MG63 (cell line): Measurements from ENCODE around the gene ZDHHC18. TPM values are rescaled to one million over a fixed set of nuclear protein-coding genes. Genes with fewer than 3 reads are reported as not detected.
A peak's percentile ranks its signal among the peaks of the same experiment; 100 is the strongest.
"Not testable (repeated sequence)": the region's sequence is repeated elsewhere in the genome, so short reads cannot be mapped to it uniquely, and the experiment has no call there.

ENCODE experiments used
- DNase-seq: peaks from one replicate; pipeline ENCODE4 v3.0.0-alpha.2; 2020
- H3K27me3 ChIP-seq: fragments of 250-450 bp; sonication (Bioruptor Pico); 2 replicates; pipeline ENCODE4 v1.5.1; 2020; ENCODE audit warnings: mild to moderate bottlenecking, moderate library complexity
- H3K36me3 ChIP-seq: fragments of 250-450 bp; sonication (Bioruptor Pico); 2 replicates; pipeline ENCODE4 v1.5.1; 2020; ENCODE audit warnings: mild to moderate bottlenecking, moderate library complexity
- H3K4me3 ChIP-seq: fragments of 250-450 bp; sonication (Bioruptor Pico); 2 replicates; pipeline ENCODE4 v1.5.1; 2020; ENCODE audit warnings: mild to moderate bottlenecking, moderate library complexity
- H3K9me3 ChIP-seq: fragments of 250-450 bp; sonication (Bioruptor Pico); 2 replicates; pipeline ENCODE4 v1.5.1; 2020; ENCODE audit warnings: mild to moderate bottlenecking, moderate library complexity
- total RNA-seq: library from RNA; depleted of rRNA; stranded (reverse); fragments of >200 nt; shearing (Covaris generic); gene quantifications from 2 replicates; pipeline ENCODE4 v1.2.3, GENCODE V29; 2014; ENCODE audit warnings: low replicate concordance

Gene ZDHHC18
- total RNA-seq, 1 experiment from 2014 or later, result 12.7 TPM

DNA sequence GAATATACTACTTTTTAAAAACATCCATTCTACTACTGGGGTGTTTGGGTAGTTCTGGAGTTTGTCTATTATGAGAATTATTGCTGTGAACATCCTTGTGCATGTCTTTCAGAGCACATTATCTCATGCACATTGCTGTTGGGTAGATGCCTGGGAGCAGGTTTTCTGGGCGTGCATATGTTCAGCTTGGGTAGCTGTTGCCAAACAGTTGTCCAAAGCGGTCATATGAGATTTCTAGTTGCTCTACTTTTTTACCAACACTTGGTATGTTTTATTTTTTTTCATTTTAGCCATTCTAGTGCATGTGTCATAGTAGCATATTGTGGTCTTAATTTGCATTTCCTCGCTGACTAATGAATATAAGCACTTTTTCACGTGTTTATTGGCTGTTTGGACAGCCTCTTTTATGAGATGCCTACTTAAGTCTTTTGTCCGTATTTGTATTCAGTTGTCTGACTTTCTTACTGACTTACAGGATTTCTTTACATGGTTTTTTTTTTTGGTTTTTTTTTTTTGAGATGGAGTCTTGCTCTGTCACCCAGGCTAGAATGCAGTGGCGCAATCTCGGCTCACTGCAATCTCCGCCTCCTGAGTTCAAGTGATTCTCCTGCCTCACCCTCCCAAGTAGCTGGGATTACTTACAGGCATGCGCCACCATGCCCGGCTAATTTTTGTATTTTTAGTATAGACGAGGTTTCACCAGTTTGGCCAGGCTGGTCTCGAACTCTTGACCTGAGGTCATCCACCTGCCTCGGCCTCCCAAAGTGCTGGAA is 18.1 kb downstream of the ZDHHC18 start:
- peaks cover 8% of the 10 kb centered on the region for H3K36me3 ChIP-seq
- no peak for DNase-seq
- no peak overlapping the region for H3K4me3 ChIP-seq
- no peaks in the 10 kb centered on the region for H3K27me3 ChIP-seq
- no peaks in the 10 kb centered on the region for H3K9me3 ChIP-seq

DNA sequence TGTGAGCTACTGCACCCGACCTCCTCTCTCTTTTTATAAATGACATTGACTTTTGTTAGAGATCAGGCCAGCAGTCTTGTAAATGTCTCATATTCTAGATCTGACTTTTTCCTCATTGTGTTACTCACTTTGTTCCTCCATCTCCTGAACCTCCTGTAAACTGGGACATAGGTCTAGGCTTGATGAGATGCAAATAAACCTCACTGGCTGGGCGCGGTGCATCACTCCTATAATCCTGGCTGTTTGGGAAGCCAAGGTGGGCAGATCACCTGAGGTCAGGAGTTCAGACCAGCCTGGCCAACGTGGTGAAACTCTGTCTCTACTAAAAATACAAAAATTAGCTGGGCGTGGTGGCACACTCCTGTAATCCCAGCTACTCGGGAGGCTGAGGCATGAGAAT is 21.3 kb downstream of the ZDHHC18 start:
- not testable (repeated sequence) for H3K27me3 ChIP-seq, H3K9me3 ChIP-seq, DNase-seq, H3K4me3 ChIP-seq
- peaks cover 29% of the 10 kb centered on the region for H3K36me3 ChIP-seq

DNA sequence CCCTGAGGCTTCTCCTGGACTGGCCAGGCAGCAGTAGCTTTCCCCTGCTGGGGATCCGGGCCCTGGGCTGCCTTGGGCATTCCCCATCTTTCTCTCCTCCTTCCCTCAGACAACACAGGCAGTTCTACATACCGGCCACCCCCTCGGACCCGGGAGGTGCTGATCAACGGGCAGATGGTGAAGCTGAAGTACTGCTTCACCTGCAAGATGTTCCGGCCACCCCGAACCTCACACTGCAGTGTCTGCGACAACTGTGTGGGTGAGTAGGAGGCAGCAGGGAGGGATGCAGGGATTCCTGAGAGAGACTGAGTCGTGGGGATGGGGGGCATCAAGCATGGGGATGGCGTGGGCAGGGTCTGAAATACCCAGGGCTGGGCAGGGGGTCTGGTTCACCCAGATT is 22.0 kb downstream of the ZDHHC18 start:
- no peaks in the 10 kb centered on the region for H3K9me3 ChIP-seq
- H3K27me3 ChIP-seq, result no peaks in the 10 kb centered on the region
- H3K36me3 ChIP-seq, result peaks cover 35% of the 10 kb centered on the region
- H3K4me3 ChIP-seq, result no peak overlapping the region
- no peak for DNase-seq

DNA sequence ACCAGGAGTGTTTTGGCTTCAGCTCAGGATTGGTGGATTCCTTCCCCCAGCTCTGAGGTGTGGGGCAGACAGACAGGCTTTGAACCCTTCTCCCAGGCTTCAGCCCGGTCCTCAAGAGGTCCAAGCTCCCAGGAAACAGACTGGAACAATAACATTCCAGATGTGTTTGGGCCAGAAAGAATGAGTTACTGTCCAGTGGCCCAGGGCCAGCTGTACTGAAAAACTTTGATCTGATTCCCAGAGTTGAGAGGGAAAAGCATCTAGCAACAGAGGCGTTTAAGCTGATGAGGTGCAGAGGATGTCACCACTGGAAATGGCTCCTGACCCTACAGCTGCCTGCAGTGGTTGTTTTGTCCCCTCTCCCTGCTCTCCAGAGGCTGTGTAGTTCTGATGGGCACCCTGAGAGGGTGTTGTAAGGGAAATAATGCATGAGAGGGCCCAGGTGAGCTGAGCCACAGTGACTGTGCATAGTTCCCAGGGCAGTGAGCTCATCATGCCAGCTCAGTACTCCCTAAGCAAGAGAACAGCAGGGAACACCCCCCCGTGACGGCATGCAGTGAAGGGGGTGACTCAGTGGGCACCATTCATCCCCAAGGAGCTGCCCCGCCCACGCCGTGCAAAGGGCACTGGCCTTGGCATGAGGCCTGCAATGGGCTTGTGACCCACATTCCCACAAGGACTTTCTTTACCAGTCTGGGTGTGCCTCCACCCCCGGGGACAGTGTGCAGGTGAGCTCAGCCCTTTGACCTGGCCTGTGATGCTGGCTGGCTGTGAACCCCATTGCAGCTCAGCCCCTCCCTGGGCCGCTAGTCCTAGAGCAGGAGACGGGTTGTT is 22.7 kb downstream of the ZDHHC18 start:
- DNase-seq, result peak; percentile 92

DNA sequence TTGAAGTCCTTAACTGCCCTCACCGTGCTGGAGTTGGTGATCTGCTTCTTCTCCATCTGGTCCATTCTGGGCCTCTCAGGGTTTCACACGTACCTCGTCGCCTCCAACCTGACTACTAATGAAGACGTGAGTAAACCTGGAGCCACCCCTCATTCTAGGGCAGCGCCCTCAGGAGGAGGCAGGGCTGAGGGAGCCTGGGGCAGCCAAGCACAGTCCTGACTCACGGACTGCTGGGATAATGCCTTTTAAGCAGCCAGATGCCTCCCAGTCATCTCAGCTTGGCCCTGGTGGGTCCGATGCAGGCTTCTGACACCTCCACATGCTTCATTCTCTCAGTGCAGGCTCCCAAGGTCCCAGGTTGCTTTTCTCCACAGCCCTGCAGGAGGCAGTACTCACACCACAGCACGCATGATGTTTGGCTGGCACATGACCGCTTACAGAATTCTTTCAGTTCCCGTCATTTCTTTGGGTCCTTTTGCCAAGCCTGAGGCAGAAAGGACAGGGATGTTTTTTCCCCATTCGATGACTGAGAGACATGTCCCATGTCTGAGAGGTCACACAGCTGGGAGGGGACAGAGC is 24.7 kb downstream of the ZDHHC18 start:
- Histone ChIP-seq H3K36me3 (peaks cover 41% of the 10 kb centered on the region), H3K27me3 (no peaks in the 10 kb centered on the region), H3K4me3 (no peak overlapping the region), H3K9me3 (no peaks in the 10 kb centered on the region)
- no peak for DNase-seq

More for the DNA sequence above, 22.7 kb downstream of the ZDHHC18 start:
- Histone ChIP-seq H3K27me3 (no peaks in the 10 kb centered on the region), H3K9me3 (no peaks in the 10 kb centered on the region), H3K36me3 (peaks cover 41% of the 10 kb centered on the region), H3K4me3 (no peak overlapping the region)

DNA sequence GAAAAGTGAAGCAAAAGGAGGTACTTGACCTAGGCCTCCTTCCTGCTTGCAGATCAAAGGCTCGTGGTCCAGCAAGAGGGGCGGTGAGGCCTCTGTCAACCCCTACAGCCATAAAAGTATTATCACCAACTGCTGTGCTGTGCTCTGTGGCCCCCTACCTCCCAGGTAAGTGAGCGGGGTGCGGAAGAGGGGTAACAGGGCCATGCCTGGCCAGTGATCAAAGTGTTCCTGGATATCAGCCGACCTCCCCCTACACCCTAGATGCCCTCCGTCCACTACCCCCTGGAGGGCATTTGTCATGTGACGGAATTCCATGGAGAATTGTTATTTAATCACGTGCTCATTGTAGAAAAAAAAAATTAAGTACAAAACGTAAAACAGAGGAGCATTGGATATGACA is 26.2 kb downstream of the ZDHHC18 start:
- H3K36me3 ChIP-seq, result peaks cover 41% of the 10 kb centered on the region

DNA sequence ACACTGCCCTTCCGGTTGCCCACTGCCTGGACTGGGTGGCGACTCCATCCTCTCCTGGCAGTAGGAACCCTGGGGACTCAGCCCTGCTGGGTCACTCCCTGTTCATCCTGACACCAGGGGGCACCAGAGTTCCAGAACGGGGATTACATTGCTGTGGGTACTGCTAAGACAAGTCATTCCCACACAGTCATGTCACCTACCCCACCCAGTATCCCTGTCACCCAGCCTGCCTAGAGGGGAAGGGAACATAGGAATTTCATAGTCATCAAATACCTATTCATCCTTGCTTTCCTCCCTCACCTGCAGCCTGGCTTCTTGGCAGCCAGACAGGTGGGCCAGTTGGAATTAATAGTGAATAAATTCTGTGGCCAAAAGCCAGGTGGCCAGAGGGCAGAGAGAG is 26.7 kb downstream of the ZDHHC18 start:
- Histone ChIP-seq H3K36me3 (peaks cover 41% of the 10 kb centered on the region), H3K9me3 (no peaks in the 10 kb centered on the region), H3K4me3 (no peak overlapping the region), H3K27me3 (no peaks in the 10 kb centered on the region)
- DNase-seq, result peak; percentile 77

More for the DNA sequence above, 26.2 kb downstream of the ZDHHC18 start:
- DNase-seq, result no peak
- Histone ChIP-seq H3K4me3 (no peak overlapping the region), H3K27me3 (no peaks in the 10 kb centered on the region), H3K9me3 (no peaks in the 10 kb centered on the region)

DNA sequence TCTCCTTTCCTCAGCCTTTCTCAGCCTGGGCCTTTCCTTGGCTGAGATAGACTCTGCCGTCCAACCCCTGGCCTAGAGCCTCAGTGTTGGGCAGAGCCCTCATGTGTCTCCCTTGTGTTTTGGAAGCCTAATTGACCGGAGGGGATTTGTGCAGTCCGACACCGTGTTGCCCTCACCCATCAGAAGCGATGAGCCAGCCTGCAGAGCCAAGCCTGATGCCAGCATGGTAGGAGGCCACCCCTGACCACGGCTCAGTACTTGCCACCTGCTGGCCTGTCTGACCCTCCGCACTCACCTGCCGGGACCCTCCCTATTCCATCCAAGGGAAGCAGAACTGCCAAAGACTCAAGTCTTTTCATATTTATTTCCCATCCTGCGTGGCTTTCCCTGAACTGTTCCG is 27.1 kb downstream of the ZDHHC18 start:
- Histone ChIP-seq H3K36me3 (peaks cover 36% of the 10 kb centered on the region), H3K27me3 (no peaks in the 10 kb centered on the region), H3K4me3 (no peak overlapping the region), H3K9me3 (no peaks in the 10 kb centered on the region)
- no peak for DNase-seq

DNA sequence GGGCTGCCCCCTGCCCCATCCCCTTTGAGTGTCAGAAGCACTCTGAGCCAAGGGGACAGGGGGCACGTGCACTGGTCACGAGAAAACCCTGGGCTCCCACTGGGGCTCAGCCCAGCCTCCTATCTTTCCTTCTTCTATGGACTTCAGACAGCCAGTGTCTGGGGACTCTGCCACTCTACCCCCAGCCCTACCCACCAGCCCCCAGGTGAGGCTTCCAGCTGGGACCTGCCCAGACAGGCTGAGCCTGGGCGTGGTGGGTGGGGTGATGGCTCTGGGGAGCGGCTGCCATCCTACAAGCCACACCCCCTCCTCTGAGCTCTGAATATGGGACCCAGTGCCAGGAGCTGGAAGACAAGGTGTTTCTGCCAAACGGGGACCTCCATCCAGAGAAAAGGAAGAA is 28.4 kb downstream of the ZDHHC18 start:
- Histone ChIP-seq H3K27me3 (no peaks in the 10 kb centered on the region), H3K4me3 (no peak overlapping the region), H3K36me3 (peaks cover 30% of the 10 kb centered on the region), H3K9me3 (no peaks in the 10 kb centered on the region)
- DNase-seq, result no peak

DNA sequence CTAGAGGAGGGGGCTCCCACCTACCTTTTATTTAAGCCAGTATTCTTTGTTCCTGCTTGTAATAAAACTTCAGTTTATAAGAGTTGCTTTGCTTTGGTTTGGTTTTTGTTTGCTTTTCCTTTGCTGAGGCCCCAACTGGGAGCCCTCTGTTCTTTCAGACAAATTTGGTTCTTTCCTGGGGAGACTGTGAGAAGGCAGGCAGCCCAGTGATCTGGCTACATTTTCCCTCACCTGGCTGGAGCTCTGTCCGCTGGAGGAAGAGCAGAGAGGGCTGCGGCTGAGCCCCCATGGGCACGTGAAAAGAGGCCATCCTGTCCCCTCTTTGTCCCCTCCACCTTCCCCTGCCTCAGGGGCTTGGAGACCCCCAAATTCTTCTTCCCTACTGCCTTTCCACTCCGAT is 29.1 kb downstream of the ZDHHC18 start:
- no peak for DNase-seq
- Histone ChIP-seq H3K9me3 (no peaks in the 10 kb centered on the region), H3K36me3 (peaks cover 22% of the 10 kb centered on the region), H3K4me3 (no peak overlapping the region), H3K27me3 (no peaks in the 10 kb centered on the region)

DNA sequence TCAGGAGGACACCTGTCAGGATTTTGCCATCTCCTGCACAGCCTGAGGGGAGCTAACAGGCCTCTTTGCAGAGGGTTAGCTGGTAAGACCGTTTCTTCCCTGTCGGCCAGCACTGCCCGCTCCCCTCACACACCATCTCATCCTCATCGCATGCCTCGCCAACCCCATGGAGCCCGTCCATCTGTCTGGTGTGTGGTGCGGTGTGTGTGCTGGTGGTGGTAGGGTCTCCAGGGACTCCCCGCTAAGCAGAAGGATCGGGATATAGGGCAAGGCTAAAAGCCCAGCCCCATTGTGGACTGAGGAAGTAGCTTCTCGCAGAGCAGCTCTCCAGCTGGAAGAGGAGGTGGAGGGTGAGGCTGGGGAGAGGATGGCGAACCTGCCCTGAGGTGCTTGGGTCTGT is 29.7 kb downstream of the ZDHHC18 start:
- H3K9me3 ChIP-seq, result no peaks in the 10 kb centered on the region
- H3K4me3 ChIP-seq, result no peak overlapping the region

DNA sequence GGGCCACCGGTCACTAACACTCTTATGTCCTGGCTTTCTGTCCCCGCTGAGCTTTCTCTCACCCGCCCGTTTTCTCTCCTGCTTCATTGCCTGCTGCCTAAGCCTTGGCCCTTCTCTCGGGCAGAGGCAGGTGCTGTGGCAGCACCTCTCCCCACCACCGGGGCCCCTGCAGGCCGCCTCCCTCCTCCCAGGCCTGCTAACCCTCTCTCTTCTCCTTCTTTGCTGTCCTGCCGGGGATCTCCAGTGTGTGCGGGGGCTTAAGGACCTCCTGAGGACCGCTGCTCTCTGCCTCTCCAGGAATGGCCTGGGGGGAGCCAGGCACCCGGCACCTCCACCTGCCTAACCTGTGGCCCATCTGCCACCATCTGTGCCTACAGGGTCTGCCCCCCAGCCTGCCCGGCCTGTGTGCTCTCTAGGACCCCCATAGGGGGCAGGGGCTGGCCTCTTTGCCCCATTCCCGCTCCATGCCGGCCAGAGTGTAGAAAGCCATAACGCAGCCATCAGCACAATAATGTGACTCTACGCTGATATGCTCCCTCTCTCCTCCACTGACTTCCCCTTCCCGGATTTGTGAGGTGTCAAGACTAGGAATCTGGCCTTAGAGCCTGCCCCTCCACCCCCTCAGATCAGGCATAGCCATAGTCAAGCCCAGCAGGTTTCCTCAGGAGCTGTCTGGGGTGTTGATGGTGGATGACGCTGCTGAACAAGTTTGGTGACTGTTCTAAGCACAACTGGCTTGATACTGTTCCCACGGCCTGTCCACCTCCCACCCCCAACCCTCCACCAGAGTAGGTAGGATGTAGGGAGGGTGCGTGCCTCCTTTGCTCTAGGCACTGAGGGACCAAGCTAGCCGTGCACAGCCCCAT is 30.3 kb downstream of the ZDHHC18 start:
- peaks cover 13% of the 10 kb centered on the region for H3K36me3 ChIP-seq
- DNase-seq, result no peak
- H3K9me3 ChIP-seq, result no peaks in the 10 kb centered on the region
- H3K4me3 ChIP-seq, result no peak overlapping the region
- no peaks in the 10 kb centered on the region for H3K27me3 ChIP-seq

More for the DNA sequence above, 29.7 kb downstream of the ZDHHC18 start:
- H3K36me3 ChIP-seq, result peaks cover 17% of the 10 kb centered on the region
- DNase-seq, result no peak
- H3K27me3 ChIP-seq, result no peaks in the 10 kb centered on the region

DNA sequence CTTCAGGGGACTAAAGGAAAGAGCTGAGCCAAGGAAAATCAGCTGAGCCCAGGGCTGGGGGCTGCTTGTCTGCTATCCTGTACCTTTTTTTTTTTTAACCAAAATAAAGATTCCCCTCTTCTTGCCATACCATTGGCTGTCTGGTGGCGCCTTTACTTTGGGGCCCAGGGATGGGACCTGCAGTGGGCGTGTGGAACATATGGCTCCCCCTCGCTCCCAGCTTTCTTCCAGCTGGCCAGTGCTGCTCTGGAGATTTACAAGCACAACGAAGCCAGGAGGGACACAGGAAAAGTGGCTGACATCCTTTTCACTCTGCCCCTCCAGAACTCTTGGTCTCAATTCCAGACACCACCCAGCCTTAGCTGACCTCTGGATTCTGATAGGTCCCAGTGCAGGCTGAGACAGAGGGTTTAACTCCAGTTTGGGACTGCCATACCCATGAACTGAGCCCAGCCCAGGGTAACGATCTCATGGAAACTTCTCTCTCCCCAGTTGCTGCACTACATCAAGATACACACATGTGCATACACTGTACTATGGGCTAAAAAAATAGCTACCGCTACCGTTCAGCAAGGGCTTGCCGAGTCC is 31.1 kb downstream of the ZDHHC18 start:
- DNase-seq, result no peak
- H3K4me3 ChIP-seq, result no peak overlapping the region
- H3K36me3 ChIP-seq, result peaks cover 13% of the 10 kb centered on the region
- no peaks in the 10 kb centered on the region for H3K27me3 ChIP-seq
- no peaks in the 10 kb centered on the region for H3K9me3 ChIP-seq

DNA sequence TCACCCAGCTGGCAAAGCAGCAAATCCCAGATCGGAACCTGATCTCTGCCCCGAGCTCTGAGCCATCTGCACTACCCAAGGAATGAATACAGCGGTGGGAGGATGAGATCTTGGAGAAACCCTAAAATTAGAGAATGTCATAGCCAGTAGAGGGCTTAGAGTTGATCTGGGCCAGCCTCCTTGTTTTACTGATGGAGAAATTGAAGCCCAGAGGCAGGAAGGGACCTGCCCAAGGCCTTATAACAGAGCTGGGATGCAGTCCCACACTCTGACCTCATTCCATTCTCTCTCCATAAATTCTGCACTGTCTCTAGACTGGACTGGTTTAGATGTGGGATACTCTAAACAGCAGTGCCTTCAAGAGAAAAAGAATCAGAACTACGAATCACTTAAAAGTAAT is 31.7 kb downstream of the ZDHHC18 start:
- no peaks in the 10 kb centered on the region for H3K27me3 ChIP-seq
- no peak for DNase-seq
- no peak overlapping the region for H3K4me3 ChIP-seq
- peaks cover 9% of the 10 kb centered on the region for H3K36me3 ChIP-seq
- no peaks in the 10 kb centered on the region for H3K9me3 ChIP-seq

DNA sequence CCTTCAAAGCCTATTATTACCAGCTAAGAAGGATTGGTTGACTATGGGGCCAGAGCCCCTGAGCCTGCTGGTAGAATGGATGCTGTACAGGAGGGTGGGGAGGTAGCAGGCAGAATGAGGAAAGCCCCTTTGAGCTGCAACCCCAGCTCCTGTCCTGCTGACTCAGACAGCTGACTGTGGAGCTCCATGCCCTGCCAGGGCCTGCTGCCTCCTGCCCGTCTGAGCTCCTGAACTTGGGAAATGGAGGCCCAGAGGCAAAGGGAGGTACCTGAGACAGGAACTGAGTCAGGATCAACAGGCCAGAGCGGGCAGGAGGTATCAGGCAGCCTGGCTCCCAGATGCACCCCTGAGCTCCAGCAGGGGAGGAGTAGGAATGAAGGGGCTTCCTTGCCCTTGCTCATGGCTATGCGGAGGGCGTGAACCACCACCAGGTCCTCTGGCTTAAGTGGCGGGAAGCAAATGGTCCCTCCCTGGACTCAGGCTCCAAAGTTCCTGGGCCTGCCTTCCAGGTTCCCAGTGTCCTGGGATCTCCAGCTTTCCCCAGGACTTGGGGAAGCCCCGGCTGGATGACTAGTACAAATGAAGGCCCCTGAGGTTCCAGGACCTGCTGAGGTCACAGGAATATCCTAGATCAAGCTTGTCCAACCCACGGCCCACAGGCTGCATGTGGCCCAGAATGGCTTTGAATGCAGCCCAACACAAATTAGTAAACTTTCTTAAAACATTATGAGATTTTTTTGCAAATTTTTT is 32.6 kb downstream of the ZDHHC18 start:
- no peak for DNase-seq
- no peaks in the 10 kb centered on the region for H3K9me3 ChIP-seq
- H3K4me3 ChIP-seq, result no peak overlapping the region
- H3K27me3 ChIP-seq, result no peaks in the 10 kb centered on the region
- H3K36me3 ChIP-seq, result peaks cover under 1% of the 10 kb centered on the region; the same call in 1 of the 2 replicates

DNA sequence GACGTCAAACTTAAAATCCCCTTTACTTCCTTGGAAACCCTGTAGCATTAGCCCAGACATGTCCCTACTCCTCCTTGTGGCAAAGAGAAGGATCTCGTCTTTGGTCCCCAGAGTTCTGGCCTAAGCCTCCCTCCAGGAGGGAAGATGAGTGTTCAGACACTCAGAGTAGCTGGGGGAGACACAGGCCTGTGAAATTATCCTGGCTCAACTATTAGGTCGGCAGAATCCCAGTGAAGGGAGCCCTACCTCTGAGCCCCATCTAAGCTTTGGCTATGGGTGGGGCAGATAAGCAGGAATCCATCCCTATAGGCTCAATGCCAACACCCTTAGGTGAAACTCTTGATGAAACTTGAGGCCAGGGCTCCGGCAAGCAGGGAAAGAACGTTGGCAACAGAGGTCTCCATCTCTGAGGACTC is 34.8 kb downstream of the ZDHHC18 start:
- no peaks in the 10 kb centered on the region for H3K36me3 ChIP-seq
- no peak overlapping the region for H3K4me3 ChIP-seq
- no peak for DNase-seq

More for the DNA sequence above, 34.8 kb downstream of the ZDHHC18 start:
- Histone ChIP-seq H3K9me3 (no peaks in the 10 kb centered on the region), H3K27me3 (no peaks in the 10 kb centered on the region)
